HCT116 (cell line): ENCODE measurements around the gene MTMR6. TPM values are rescaled to one million over a fixed set of nuclear protein-coding genes. Genes with fewer than 3 reads are reported as not detected.

Source experiments
- ATAC-seq: fragments of 200-7000 bp; cut with Tn5 transposase; 2 replicates; pipeline ENCODE4 v1.9.1; 2020; ENCODE audit warnings: mild to moderate bottlenecking, moderate library complexity
- BruUV-seq: library from RNA; stranded (reverse); fragments of 400-500 nt; replicated peaks from 2 replicates; lab custom pipeline; 2021; lab: Mats Ljungman, UMichigan
- CTCF ChIA-PET: fragments of 300-600 bp; sonication (Branson Sonifier 250); formaldehyde crosslinking; loops from one replicate; lab custom pipeline; 2021; ENCODE audit warnings: antibody characterized with exemption; lab: Charles Lee
- POLR2A ChIA-PET: fragments of 300-600, 350-600 bp; sonication (Branson Sonifier 250); formaldehyde crosslinking; loops from one replicate; lab custom pipeline; 2021; ENCODE audit warnings: antibody characterized with exemption; lab: Charles Lee
- RAD21 ChIA-PET, 2 experiments: fragments of 300-600 bp; sonication (Branson Sonifier 250); formaldehyde crosslinking; loops; one replicate each; lab custom pipeline; 2023; ENCODE audit warnings: low total read pairs in 2 of 2; ENCODE audit not compliant: uncharacterized antibody in 2 of 2, unreplicated experiment in 2 of 2, low non-redundant PET in 1 of 2; lab: Charles Lee
- DNase-seq: peaks from one replicate; pipeline ENCODE4 v3.0.0-alpha.2; 2010; ENCODE audit warnings: low read depth, low spot score
- H2AFZ ChIP-seq: fragments of 200-600 bp; shearing (Covaris generic), sonication (generic); 2 replicates; pipeline ENCODE4 v1.6.1; 2017; ENCODE audit warnings: low read depth, mixed run types, mixed read lengths, antibody characterized with exemption, low read length; ENCODE audit not compliant: poor library complexity, severe bottlenecking
- H3K27ac ChIP-seq: 2 replicates; pipeline ENCODE4 v1.5.1; 2012; ENCODE audit warnings: low read depth, low read length
- H3K27me3 ChIP-seq: fragments of 200-600 bp; sonication (generic); 2 replicates; pipeline ENCODE4 v1.6.1; 2016; ENCODE audit warnings: mixed run types, low read length, mixed read lengths; ENCODE audit not compliant: insufficient read depth
- H3K36me3 ChIP-seq, 2 experiments: fragments of 200-500 bp in 1 of 2; fragments of 200-600 bp in 1 of 2; sonication (Bioruptor generic) in 1 of 2; sonication (generic) in 1 of 2; 2 replicates each; pipeline versions ENCODE4 v1.5.1 to v1.6.1; 2014 to 2016; ENCODE audit warnings: low read length in 2 of 2, inconsistent platforms in 1 of 2, mixed read lengths in 1 of 2, mixed run types in 1 of 2; ENCODE audit not compliant: insufficient read depth in 2 of 2, control insufficient read depth in 1 of 2
- H3K4me1 ChIP-seq, 2 experiments: fragments of 200-600 bp in 1 of 2; sonication (generic) in 1 of 2; 2 replicates each; pipeline versions ENCODE4 v1.5.1 to v1.6.1; 2012 to 2017; ENCODE audit warnings: low read length in 2 of 2, inconsistent platforms in 1 of 2, mild to moderate bottlenecking in 1 of 2, mixed read lengths in 1 of 2, mixed run types in 1 of 2, moderate library complexity in 1 of 2; ENCODE audit not compliant: insufficient read depth in 2 of 2, control insufficient read depth in 1 of 2
- H3K4me2 ChIP-seq: fragments of 200-600 bp; sonication (generic); 2 replicates; pipeline ENCODE4 v1.6.1; 2017; ENCODE audit warnings: mixed run types, low read length, mixed read lengths
- H3K4me3 ChIP-seq, 2 experiments: fragments of 200-600 bp in 1 of 2; sonication (generic) in 1 of 2; replicated peaks in 1 of 2; 2 replicates each; pipeline ENCODE4 v1.5.1; 2011 to 2016; ENCODE audit warnings: low read length in 2 of 2, control low read depth in 1 of 2, low read depth in 1 of 2, mild to moderate bottlenecking in 1 of 2, mixed read lengths in 1 of 2, mixed run types in 1 of 2
- H3K79me2 ChIP-seq: fragments of 200-600 bp; sonication (generic); 2 replicates; pipeline ENCODE4 v1.6.1; 2017; ENCODE audit warnings: mild to moderate bottlenecking, mixed run types, low read length, moderate library complexity, mixed read lengths; ENCODE audit not compliant: insufficient read depth
- H3K9ac ChIP-seq: fragments of 200-600 bp; sonication (generic); 2 replicates; pipeline ENCODE4 v1.6.1; 2016; ENCODE audit warnings: low read length, mixed read lengths
- H3K9me2 ChIP-seq: fragments of 200-600 bp; sonication (generic), shearing (Covaris generic); 2 replicates; pipeline ENCODE4 v1.6.1; 2017; ENCODE audit warnings: mixed run types, mild to moderate bottlenecking, moderate library complexity; ENCODE audit not compliant: insufficient read depth
- H3K9me3 ChIP-seq, 2 experiments: fragments of 200-500 bp in 1 of 2; fragments of 200-600 bp in 1 of 2; sonication (Bioruptor generic) in 1 of 2; sonication (generic) in 1 of 2; 2 replicates each; pipeline ENCODE4 v1.6.1; 2014 to 2017; ENCODE audit warnings: low read length in 2 of 2, mixed read lengths in 2 of 2, inconsistent platforms in 1 of 2, low read depth in 1 of 2, mild to moderate bottlenecking in 1 of 2, mixed run types in 1 of 2, moderate library complexity in 1 of 2; ENCODE audit not compliant: control insufficient read depth in 1 of 2, insufficient read depth in 1 of 2
- H4K20me1 ChIP-seq: fragments of 200-600 bp; sonication (generic), shearing (Covaris generic); 2 replicates; pipeline ENCODE4 v1.6.1; 2017; ENCODE audit warnings: mixed run types, mild to moderate bottlenecking, moderate library complexity; ENCODE audit not compliant: insufficient read depth
- CBX3 ChIP-seq: IDR thresholded peaks from 2 replicates; pipeline ENCODE4 v1.6.1; 2012; ENCODE audit warnings: low read depth
- CEBPB ChIP-seq: IDR thresholded peaks from 2 replicates; pipeline ENCODE4 v1.6.1; 2012; ENCODE audit warnings: low read depth
- EGR1 ChIP-seq: IDR thresholded peaks from 2 replicates; pipeline ENCODE4 v1.6.1; 2012; ENCODE audit warnings: low read depth
- ELF1 ChIP-seq: IDR thresholded peaks from 2 replicates; pipeline ENCODE4 v1.6.1; 2012; ENCODE audit warnings: low read depth, borderline replicate concordance
- EZH2 ChIP-seq: fragments of 200-600 bp; sonication (generic); IDR thresholded peaks from 2 replicates; pipeline ENCODE4 v1.6.1; 2017; ENCODE audit warnings: antibody characterized with exemption, mixed run types
- FOSL1 ChIP-seq: IDR thresholded peaks from 2 replicates; pipeline ENCODE4 v1.6.1; 2012; ENCODE audit warnings: low read depth
- JUND ChIP-seq: IDR thresholded peaks from 2 replicates; pipeline ENCODE4 v1.6.1; 2012
- MAX ChIP-seq: IDR thresholded peaks from 2 replicates; pipeline ENCODE4 v1.6.1; 2012
- POLR2A ChIP-seq: IDR thresholded peaks from 2 replicates; pipeline ENCODE4 v1.7.0; 2011; ENCODE audit warnings: borderline replicate concordance; ENCODE audit not compliant: insufficient read depth, insufficient read length; ENCODE audit errors: extremely low read depth
- POLR2AphosphoS5 ChIP-seq: IDR thresholded peaks from 2 replicates; pipeline ENCODE4 v1.6.1; 2011; ENCODE audit warnings: mild to moderate bottlenecking, low read depth, low read length, moderate library complexity
- RAD21 ChIP-seq: IDR thresholded peaks from 2 replicates; pipeline ENCODE4 v1.6.1; 2012; ENCODE audit warnings: low read depth, mild to moderate bottlenecking
- SIN3A ChIP-seq: IDR thresholded peaks from 2 replicates; pipeline ENCODE4 v1.6.1; 2012; ENCODE audit warnings: low read depth
- TCF7L2 ChIP-seq: IDR thresholded peaks from 2 replicates; pipeline ENCODE4 v1.7.0; 2011; ENCODE audit warnings: borderline replicate concordance, inconsistent platforms; ENCODE audit not compliant: insufficient read depth, insufficient read length; ENCODE audit errors: extremely low read depth
- ZFX ChIP-seq: fragments of 450-650 bp; IDR thresholded peaks from 2 replicates; pipeline ENCODE4 v1.6.1; 2017
- ZNF274 ChIP-seq: fragments of 200-500 bp; sonication (Bioruptor generic); IDR thresholded peaks from 2 replicates; pipeline ENCODE4 v1.6.1; 2014; ENCODE audit warnings: mild to moderate bottlenecking, low read depth, low read length, inconsistent platforms
- intact Hi-C: fragments of 100-400 bp; cut with micrococcal nuclease; formaldehyde crosslinking; loops from 2 replicates; pipeline ENCODE4 v1.10.0; 2022
- total RNA-seq: library from RNA; stranded (reverse); gene quantifications from one replicate; pipeline ENCODE4 v1.2.1, GENCODE V29; 2021; ENCODE audit not compliant: unreplicated experiment
- TF ChIP-seq, protein P1 (sequence below): IDR thresholded peaks from 2 replicates; pipeline ENCODE4 v1.6.1; 2012; ENCODE audit warnings: low read depth
- TF ChIP-seq, protein P2 (sequence below): IDR thresholded peaks from 2 replicates; pipeline ENCODE4 v1.6.1; 2012
- TF ChIP-seq, protein P3 (sequence below): IDR thresholded peaks from 2 replicates; pipeline ENCODE4 v1.6.1; 2011; ENCODE audit warnings: mild to moderate bottlenecking, low read length, moderate library complexity; ENCODE audit not compliant: insufficient replicate concordance; ENCODE audit errors: extremely low read depth

The MTMR6 gene
- total RNA-seq, 1 experiment from 2014 or later = 11.4 TPM

- H3K4me3 ChIP-seq = no peak overlapping the region
- no peak for ATAC-seq
- POLR2A ChIA-PET = no interaction called here
- no peak for TF ChIP-seq MAX
- no peak for TF ChIP-seq ZNF274
- no peak for TF ChIP-seq RAD21
- no peak for TF ChIP-seq JUND
- no peak for TF ChIP-seq CEBPB
- TF ChIP-seq, protein P1, sequence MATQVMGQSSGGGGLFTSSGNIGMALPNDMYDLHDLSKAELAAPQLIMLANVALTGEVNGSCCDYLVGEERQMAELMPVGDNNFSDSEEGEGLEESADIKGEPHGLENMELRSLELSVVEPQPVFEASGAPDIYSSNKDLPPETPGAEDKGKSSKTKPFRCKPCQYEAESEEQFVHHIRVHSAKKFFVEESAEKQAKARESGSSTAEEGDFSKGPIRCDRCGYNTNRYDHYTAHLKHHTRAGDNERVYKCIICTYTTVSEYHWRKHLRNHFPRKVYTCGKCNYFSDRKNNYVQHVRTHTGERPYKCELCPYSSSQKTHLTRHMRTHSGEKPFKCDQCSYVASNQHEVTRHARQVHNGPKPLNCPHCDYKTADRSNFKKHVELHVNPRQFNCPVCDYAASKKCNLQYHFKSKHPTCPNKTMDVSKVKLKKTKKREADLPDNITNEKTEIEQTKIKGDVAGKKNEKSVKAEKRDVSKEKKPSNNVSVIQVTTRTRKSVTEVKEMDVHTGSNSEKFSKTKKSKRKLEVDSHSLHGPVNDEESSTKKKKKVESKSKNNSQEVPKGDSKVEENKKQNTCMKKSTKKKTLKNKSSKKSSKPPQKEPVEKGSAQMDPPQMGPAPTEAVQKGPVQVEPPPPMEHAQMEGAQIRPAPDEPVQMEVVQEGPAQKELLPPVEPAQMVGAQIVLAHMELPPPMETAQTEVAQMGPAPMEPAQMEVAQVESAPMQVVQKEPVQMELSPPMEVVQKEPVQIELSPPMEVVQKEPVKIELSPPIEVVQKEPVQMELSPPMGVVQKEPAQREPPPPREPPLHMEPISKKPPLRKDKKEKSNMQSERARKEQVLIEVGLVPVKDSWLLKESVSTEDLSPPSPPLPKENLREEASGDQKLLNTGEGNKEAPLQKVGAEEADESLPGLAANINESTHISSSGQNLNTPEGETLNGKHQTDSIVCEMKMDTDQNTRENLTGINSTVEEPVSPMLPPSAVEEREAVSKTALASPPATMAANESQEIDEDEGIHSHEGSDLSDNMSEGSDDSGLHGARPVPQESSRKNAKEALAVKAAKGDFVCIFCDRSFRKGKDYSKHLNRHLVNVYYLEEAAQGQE = no peak
- TF ChIP-seq, protein P2, sequence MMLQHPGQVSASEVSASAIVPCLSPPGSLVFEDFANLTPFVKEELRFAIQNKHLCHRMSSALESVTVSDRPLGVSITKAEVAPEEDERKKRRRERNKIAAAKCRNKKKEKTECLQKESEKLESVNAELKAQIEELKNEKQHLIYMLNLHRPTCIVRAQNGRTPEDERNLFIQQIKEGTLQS = no peak
- no peak for TF ChIP-seq SIN3A
- no peak for TF ChIP-seq POLR2AphosphoS5
- TF ChIP-seq FOSL1 = no peak
- TF ChIP-seq ELF1 = no peak
- TF ChIP-seq ZFX = no peak
- no peak for TF ChIP-seq EZH2
- TF ChIP-seq, protein P3, sequence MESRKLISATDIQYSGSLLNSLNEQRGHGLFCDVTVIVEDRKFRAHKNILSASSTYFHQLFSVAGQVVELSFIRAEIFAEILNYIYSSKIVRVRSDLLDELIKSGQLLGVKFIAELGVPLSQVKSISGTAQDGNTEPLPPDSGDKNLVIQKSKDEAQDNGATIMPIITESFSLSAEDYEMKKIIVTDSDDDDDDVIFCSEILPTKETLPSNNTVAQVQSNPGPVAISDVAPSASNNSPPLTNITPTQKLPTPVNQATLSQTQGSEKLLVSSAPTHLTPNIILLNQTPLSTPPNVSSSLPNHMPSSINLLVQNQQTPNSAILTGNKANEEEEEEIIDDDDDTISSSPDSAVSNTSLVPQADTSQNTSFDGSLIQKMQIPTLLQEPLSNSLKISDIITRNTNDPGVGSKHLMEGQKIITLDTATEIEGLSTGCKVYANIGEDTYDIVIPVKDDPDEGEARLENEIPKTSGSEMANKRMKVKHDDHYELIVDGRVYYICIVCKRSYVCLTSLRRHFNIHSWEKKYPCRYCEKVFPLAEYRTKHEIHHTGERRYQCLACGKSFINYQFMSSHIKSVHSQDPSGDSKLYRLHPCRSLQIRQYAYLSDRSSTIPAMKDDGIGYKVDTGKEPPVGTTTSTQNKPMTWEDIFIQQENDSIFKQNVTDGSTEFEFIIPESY = no peak
- no peak for TF ChIP-seq TCF7L2
- TF ChIP-seq EGR1 = no peak
- no peak for TF ChIP-seq POLR2A
- no peak for TF ChIP-seq CBX3
- TF ChIP-seq, all 23 proteins: peak for 0
- BruUV-seq = no TSS peak
- H3K79me2 ChIP-seq = peaks cover 77% of the 10 kb centered on the region
- H3K27me3 ChIP-seq = no peaks in the 10 kb centered on the region
- H3K4me2 ChIP-seq = no peak overlapping the region
- peaks cover 59 to 72% of the 10 kb centered on the region in 2 experiments for H3K36me3 ChIP-seq
- CTCF ChIA-PET = no interaction called here
- DNase-seq = no peak
- no peak overlapping the region for H3K27ac ChIP-seq
- intact Hi-C loops = no loop called here
- no peaks in the 10 kb centered on the region for H3K9me3 ChIP-seq
- RAD21 ChIA-PET = no interaction called here
- peaks cover 0 to 5% of the 10 kb centered on the region in 2 experiments; a peak in 2 of 4 replicates for H3K4me1 ChIP-seq
- H3K9me2 ChIP-seq = no peaks in the 10 kb centered on the region
- H4K20me1 ChIP-seq = peaks cover 9% of the 10 kb centered on the region; the same call in 1 of the 2 replicates
- no peak overlapping the region for H2AFZ ChIP-seq
- H3K9ac ChIP-seq = no peak overlapping the region
These were observed 32.5 kb upstream of the MTMR6 start for GRCh38 chr13:25319771-25320170.
